GM21619 (cell line): Measurements from ENCODE around the gene GALNT9.

Experiments
- ATAC-seq: cut with Tn5 transposase; IDR thresholded peaks from one replicate; pipeline ENCODE4 v1.9.1; 2021; ENCODE audit not compliant: unreplicated experiment

Gene GALNT9

GRCh38 chr12:132187646-132188450 is 141.5 kb downstream of the GALNT9 start:
- no peak for ATAC-seq

GRCh38 chr12:132186857-132187620 is 142.3 kb downstream of the GALNT9 start:
- no peak for ATAC-seq

- ATAC-seq, result no peak
Measured at GRCh38 chr12:132186208-132186856, 143.1 kb downstream of the GALNT9 start.

- ATAC-seq, result no peak
Measured at GRCh38 chr12:132185705-132186104, 143.7 kb downstream of the GALNT9 start.

- ATAC-seq, result no peak
Measured at GRCh38 chr12:132182711-132183365, 146.6 kb downstream of the GALNT9 start.

- no peak for ATAC-seq
Measured at GRCh38 chr12:132182206-132182710, 147.1 kb downstream of the GALNT9 start.

GRCh38 chr12:132181570-132182200 is 147.7 kb downstream of the GALNT9 start:
- no peak for ATAC-seq

- ATAC-seq, result no peak
Measured at GRCh38 chr12:132180648-132181546, 148.5 kb downstream of the GALNT9 start.

GRCh38 chr12:132179431-132180362 is 149.7 kb downstream of the GALNT9 start:
- no peak for ATAC-seq

- ATAC-seq, result no peak
Measured at GRCh38 chr12:132178801-132179401, 150.5 kb downstream of the GALNT9 start.

GRCh38 chr12:132178316-132178715 is 151.1 kb downstream of the GALNT9 start:
- ATAC-seq, result no peak

GRCh38 chr12:132176920-132177551 is 152.4 kb downstream of the GALNT9 start:
- no peak for ATAC-seq

GRCh38 chr12:132176385-132176919 is 152.9 kb downstream of the GALNT9 start:
- ATAC-seq, result no peak

- ATAC-seq, result no peak
Measured at GRCh38 chr12:132175496-132176384, 153.6 kb downstream of the GALNT9 start.

GRCh38 chr12:132174839-132175490 is 154.4 kb downstream of the GALNT9 start:
- ATAC-seq, result no peak
